PFSK-1 (cell line): Measurements from ENCODE around the gene TSPAN18.

Experiments used
- POLR2AphosphoS5 ChIP-seq: IDR thresholded peaks from 2 replicates; pipeline ENCODE4 v1.6.1; 2012; ENCODE audit warnings: low read depth, mild to moderate bottlenecking, control low read depth, low read length, moderate library complexity
- TAF1 ChIP-seq: IDR thresholded peaks from 2 replicates; pipeline ENCODE4 v1.6.1; 2012; ENCODE audit warnings: low read length, control low read depth, borderline replicate concordance; ENCODE audit not compliant: insufficient read depth

DNA sequence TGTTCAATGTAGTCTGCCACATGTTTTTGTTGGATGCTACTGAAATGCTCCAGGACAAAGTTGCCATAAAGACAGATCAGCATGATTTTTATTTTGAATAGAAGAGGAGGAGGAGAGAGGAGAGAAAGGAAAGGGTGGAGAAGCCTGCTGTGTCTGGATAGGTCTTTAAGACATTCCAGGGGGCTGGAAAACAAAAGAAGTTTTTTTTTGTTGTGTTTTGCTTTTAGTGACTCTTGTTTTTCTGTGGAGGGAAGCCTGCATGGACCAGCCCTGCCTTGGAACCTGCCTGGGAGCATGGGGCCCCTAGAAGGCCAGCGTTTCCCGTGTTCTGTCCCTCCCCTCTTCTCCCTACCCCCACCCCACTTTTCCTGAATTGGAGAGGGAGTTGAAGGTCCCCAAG, 2.3 kb downstream of the TSPAN18 start:
- TF ChIP-seq POLR2AphosphoS5 = no peak
- no peak for TF ChIP-seq TAF1
